Effector memory CD4-positive, alpha-beta T cell (primary cell): ENCODE data around the gene UTP18.
"Not testable (repeated sequence)": the region's sequence is repeated elsewhere in the genome, so short reads cannot be mapped to it uniquely, and the experiment has no call there.

Experiments used
- DNase-seq, 3 donors: peaks; one replicate each; pipeline ENCODE4 v3.0.0-alpha.2; 2020
- H3K27ac ChIP-seq: 2 replicates; pipeline ENCODE4 v1.7.0; 2013; ENCODE audit warnings: mild to moderate bottlenecking, low read length, moderate library complexity; ENCODE audit not compliant: insufficient read depth, poor library complexity, severe bottlenecking
- H3K27me3 ChIP-seq: replicated peaks from 2 replicates; pipeline ENCODE4 v1.7.0; 2013; ENCODE audit warnings: mild to moderate bottlenecking, low read length; ENCODE audit not compliant: insufficient read depth, control insufficient read depth, poor library complexity, severe bottlenecking
- H3K36me3 ChIP-seq: 2 replicates; pipeline ENCODE4 v1.7.0; 2013; ENCODE audit warnings: mild to moderate bottlenecking, low read length, moderate library complexity; ENCODE audit not compliant: control insufficient read depth, insufficient read depth
- H3K4me1 ChIP-seq: 2 replicates; pipeline ENCODE4 v1.7.0; 2013; ENCODE audit warnings: low read length, mild to moderate bottlenecking; ENCODE audit not compliant: control insufficient read depth, insufficient read depth, poor library complexity, severe bottlenecking
- H3K4me3 ChIP-seq: 2 replicates; pipeline ENCODE4 v1.7.0; 2013; ENCODE audit warnings: low read length, low read depth, mild to moderate bottlenecking; ENCODE audit not compliant: insufficient read depth, poor library complexity, severe bottlenecking
- H3K9me3 ChIP-seq: 2 replicates; pipeline ENCODE4 v1.7.0; 2013; ENCODE audit warnings: mild to moderate bottlenecking, low read length, moderate library complexity; ENCODE audit not compliant: control insufficient read depth

UTP18 gene

GRCh38 chr17:51279183-51279582 lies 18.8 kb downstream of the UTP18 start:
- H3K36me3 ChIP-seq = peaks cover 75% of the 10 kb centered on the region
- no peak for DNase-seq
- no peak overlapping the region for H3K27ac ChIP-seq

GRCh38 chr17:51287412-51287811 lies 27.1 kb downstream of the UTP18 start:
- no peak overlapping the region for H3K27ac ChIP-seq
- H3K27me3 ChIP-seq = no peaks in the 10 kb centered on the region
- no peak overlapping the region for H3K4me3 ChIP-seq
- H3K9me3 ChIP-seq = no peaks in the 10 kb centered on the region
- DNase-seq = no peak
- H3K4me1 ChIP-seq = no peaks in the 10 kb centered on the region
- H3K36me3 ChIP-seq = peaks cover 73% of the 10 kb centered on the region

More at GRCh38 chr17:51279183-51279582, 18.8 kb downstream of the UTP18 start:
- Histone ChIP-seq H3K9me3 (no peaks in the 10 kb centered on the region), H3K27me3 (no peaks in the 10 kb centered on the region), H3K4me1 (no peaks in the 10 kb centered on the region), H3K4me3 (no peak overlapping the region)

GRCh38 chr17:51289696-51290111 lies 29.4 kb downstream of the UTP18 start:
- H3K4me1 ChIP-seq = no peaks in the 10 kb centered on the region
- H3K27me3 ChIP-seq = no peaks in the 10 kb centered on the region
- DNase-seq = no peak
- H3K36me3 ChIP-seq = peaks cover 67% of the 10 kb centered on the region
- H3K9me3 ChIP-seq = no peaks in the 10 kb centered on the region
- no peak overlapping the region for H3K27ac ChIP-seq
- H3K4me3 ChIP-seq = no peak overlapping the region

DNA sequence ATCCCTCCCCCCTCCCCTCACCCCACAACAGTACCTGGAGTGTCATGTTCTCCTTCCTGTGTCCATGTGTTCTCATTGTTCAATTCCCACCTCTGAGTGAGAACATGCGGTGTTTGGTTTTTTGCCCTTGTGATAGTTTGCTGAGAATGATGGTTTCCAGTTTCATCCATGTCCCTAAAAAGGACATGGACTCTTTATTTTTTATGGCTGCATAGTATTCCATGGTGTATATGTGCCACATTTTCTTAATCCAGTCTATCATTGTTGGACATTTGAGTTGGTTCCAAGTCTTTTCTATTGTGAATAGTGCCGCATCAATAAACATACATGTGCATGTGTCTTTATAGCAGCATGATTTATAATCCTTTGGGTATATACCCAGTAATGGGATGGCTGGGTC lies 34.0 kb downstream of the UTP18 start:
- not testable (repeated sequence) for H3K4me1 ChIP-seq, H3K4me3 ChIP-seq, H3K27me3 ChIP-seq, H3K9me3 ChIP-seq, DNase-seq, H3K27ac ChIP-seq
- peaks cover 34% of the 10 kb centered on the region for H3K36me3 ChIP-seq

- Histone ChIP-seq H3K9me3 (no peaks in the 10 kb centered on the region), H3K36me3 (peaks cover 7% of the 10 kb centered on the region), H3K27me3 (no peaks in the 10 kb centered on the region), H3K4me3 (no peak overlapping the region), H3K27ac (no peak overlapping the region), H3K4me1 (no peaks in the 10 kb centered on the region)
- no peak for DNase-seq
These were observed 38.4 kb downstream of the UTP18 start for GRCh38 chr17:51298508-51299371.

- no peaks in the 10 kb centered on the region for H3K9me3 ChIP-seq
- no peak overlapping the region for H3K27ac ChIP-seq
- H3K4me3 ChIP-seq = no peak overlapping the region
- no peaks in the 10 kb centered on the region for H3K27me3 ChIP-seq
- peaks cover 6% of the 10 kb centered on the region for H3K36me3 ChIP-seq
- no peak for DNase-seq
- no peaks in the 10 kb centered on the region for H3K4me1 ChIP-seq
These were observed 39.5 kb downstream of the UTP18 start for GRCh38 chr17:51299859-51300258.

GRCh38 chr17:51305182-51305581 lies 44.8 kb downstream of the UTP18 start:
- no peaks in the 10 kb centered on the region for H3K4me1 ChIP-seq
- H3K4me3 ChIP-seq = no peak overlapping the region
- DNase-seq = no peak
- no peak overlapping the region for H3K27ac ChIP-seq
- H3K27me3 ChIP-seq = no peaks in the 10 kb centered on the region
- H3K9me3 ChIP-seq = no peaks in the 10 kb centered on the region
- no peaks in the 10 kb centered on the region for H3K36me3 ChIP-seq

DNA sequence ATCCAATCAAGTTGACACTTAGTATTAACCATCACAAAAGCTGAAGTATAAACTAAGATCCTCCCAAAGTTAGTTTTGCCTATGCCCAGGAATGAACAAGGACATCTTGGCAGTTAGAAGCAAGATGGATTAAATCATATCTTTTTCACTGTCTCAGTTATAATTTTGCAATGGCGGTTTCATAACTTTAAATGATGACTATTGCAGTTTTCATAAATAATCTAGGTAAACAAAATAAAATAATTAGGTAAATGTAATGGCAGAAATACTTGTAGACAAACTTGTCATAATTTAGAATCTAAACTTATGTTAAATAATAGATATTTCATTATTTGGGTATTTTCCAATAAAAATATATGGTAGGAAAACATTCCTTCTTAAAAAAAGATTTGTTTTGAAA lies 51.7 kb downstream of the UTP18 start:
- not testable (repeated sequence) for DNase-seq, H3K9me3 ChIP-seq, H3K36me3 ChIP-seq, H3K27me3 ChIP-seq, H3K4me1 ChIP-seq, H3K27ac ChIP-seq, H3K4me3 ChIP-seq

GRCh38 chr17:51319186-51319585 lies 58.8 kb downstream of the UTP18 start:
- Histone ChIP-seq H3K27ac (no peak overlapping the region), H3K4me3 (no peak overlapping the region), H3K36me3 (no peaks in the 10 kb centered on the region), H3K9me3 (no peaks in the 10 kb centered on the region), H3K27me3 (no peaks in the 10 kb centered on the region), H3K4me1 (no peaks in the 10 kb centered on the region)
- no peak for DNase-seq

DNA sequence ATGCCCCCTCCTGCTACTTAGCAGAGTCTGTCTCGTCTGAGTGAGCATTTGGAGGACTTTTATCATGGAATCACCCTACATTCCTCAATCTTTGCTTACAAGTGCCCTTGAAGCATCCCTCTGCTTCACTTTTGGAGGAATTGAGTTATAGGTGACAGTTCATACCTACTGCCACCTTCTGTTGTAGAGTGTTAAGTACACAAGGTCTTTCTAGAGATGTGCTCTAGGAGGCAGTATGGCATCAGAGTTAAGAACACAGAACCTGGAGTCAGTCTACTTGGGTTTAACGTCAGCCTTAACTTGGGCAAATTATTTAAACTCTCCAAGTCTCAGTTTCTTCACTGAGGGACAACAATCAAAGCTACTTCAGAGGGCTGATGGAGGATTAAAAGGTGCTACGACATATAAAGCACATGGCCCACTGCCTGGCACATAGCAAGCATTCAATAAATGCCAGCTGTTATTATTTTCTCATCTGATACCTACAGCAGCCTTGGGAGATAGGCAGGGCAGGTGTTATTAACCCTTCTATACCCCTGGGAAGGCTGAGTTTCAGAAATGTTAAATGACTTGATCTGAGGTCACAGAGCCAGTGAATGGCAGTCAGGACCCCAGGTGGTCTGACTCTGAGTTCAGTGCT lies 62.2 kb downstream of the UTP18 start:
- H3K9me3 ChIP-seq = no peaks in the 10 kb centered on the region
- no peaks in the 10 kb centered on the region for H3K4me1 ChIP-seq
- H3K27me3 ChIP-seq = no peaks in the 10 kb centered on the region
- H3K4me3 ChIP-seq = no peak overlapping the region
- H3K36me3 ChIP-seq = no peaks in the 10 kb centered on the region
- DNase-seq = no peak
- H3K27ac ChIP-seq = no peak overlapping the region
